Psoas muscle (tissue), 8 donors: ENCODE measurements around the gene C14orf132. TPM values are rescaled to one million over a fixed set of nuclear protein-coding genes. Genes with fewer than 3 reads are reported as not detected.

Experiments used
- ATAC-seq, 4 donors: fragments of 200-7000 bp; cut with Tn5 transposase; one replicate each; pipeline ENCODE4 v1.9.1; 2020; ENCODE audit warnings: moderate library complexity in 3 of 4, mild to moderate bottlenecking in 2 of 4
- DNase-seq, 2 donors: peaks; one replicate each; pipeline ENCODE4 v3.0.0-alpha.2; 2020
- H3K27ac ChIP-seq: fragments of 200-600 bp; one replicate; pipeline ENCODE4 v1.8.0; 2022
- H3K27me3 ChIP-seq, 3 donors: fragments of 200-600 bp in 1 of 3; one replicate each; pipeline versions ENCODE4 v1.6.1 to v1.8.0; 2013 to 2022; ENCODE audit warnings: low read length in 2 of 3, mild to moderate bottlenecking in 2 of 3, moderate library complexity in 1 of 3; ENCODE audit not compliant: insufficient read depth in 3 of 3
- H3K36me3 ChIP-seq, 2 donors: fragments of 200-600 bp in 1 of 2; one replicate each; pipeline versions ENCODE4 v1.6.1 to v1.8.0; 2013 to 2022; ENCODE audit warnings: low read depth in 1 of 2, mild to moderate bottlenecking in 1 of 2, moderate library complexity in 1 of 2; ENCODE audit not compliant: insufficient read depth in 1 of 2
- H3K4me1 ChIP-seq: fragments of 200-600 bp; one replicate; pipeline ENCODE4 v1.8.0; 2022
- H3K4me3 ChIP-seq: fragments of 200-600 bp; one replicate; pipeline ENCODE4 v1.8.0; 2022; ENCODE audit warnings: mild to moderate bottlenecking
- H3K9me3 ChIP-seq: fragments of 200-600 bp; one replicate; pipeline ENCODE4 v1.8.0; 2022
- CTCF ChIP-seq: fragments of 200-600 bp; IDR thresholded peaks from one replicate; pipeline ENCODE4 v1.8.0; 2022; ENCODE audit warnings: antibody characterized with exemption
- WGBS, 3 donors: extraction: QIAGEN DNeasy Blood & Tissue Kit; methylation state at CpG; one replicate each; pipeline versions ENCODE4 v1.1.6 to v1.1.7; 2013; 5-methylcytosine and 5-hydroxymethylcytosine counted together
- intact Hi-C, 2 donors: fragments of 100-400 bp; cut with DNase I; formaldehyde crosslinking; loops; one replicate each; pipeline versions ENCODE4 v1.11.0 to v1.14.2; 2022
- polyA plus RNA-seq, 3 donors: library from polyadenylated mRNA; stranded (reverse); fragments of 200-250 nt; gene quantifications; one replicate each; pipeline ENCODE4 v1.2.3, GENCODE V29; 2013
- total RNA-seq, 4 donors: library from RNA; stranded (reverse); fragmentation: NEBNext Ultra II Directional in 2 of 4; extraction: Animal tissue kit (Norgen Biotek cat#: 25700) in 2 of 4; gene quantifications; one replicate each; pipeline versions ENCODE4 v1.2.1 to v1.2.4, GENCODE V29; 2021 to 2023
- donor health status: healthy with polysubstance abuse.
- donor health status: DM: no; HTN: no; CAD: no; lungs with moderate emphysema.
- donor health status: Bipolar disorder and iron deficiency.
- donor health status: healthy.
- donor health status: DM: yes; HTN: yes; CAD: no.
- donor health status: DM: no; HTN: no; CAD: no.
- donor health status: DM: no; HTN: no; CAD: no.
- donor health status: DM: yes; HTN: yes; CAD: no.

Gene C14orf132
- total and polyA plus RNA-seq, 7 donors, result 0.57 to 5.3 (median 0.86) TPM

GRCh38 chr14:96082420-96083300, 43.5 kb downstream of the C14orf132 start:
- H3K4me1 ChIP-seq, result no peaks in the 10 kb centered on the region
- H3K9me3 ChIP-seq, result no peaks in the 10 kb centered on the region
- 87 to 91% (median 88%) methylated on average over 11 of the region's 11 CpGs for WGBS, 3 donors
- no peaks in the 10 kb centered on the region for H3K36me3 ChIP-seq
- H3K27me3 ChIP-seq, result no peaks in the 10 kb centered on the region
- H3K27ac ChIP-seq, result no peak overlapping the region
- no peak overlapping the region for H3K4me3 ChIP-seq
- no peak for TF ChIP-seq CTCF
- DNase-seq, result no peak
- intact Hi-C loops, result no loop called here
- ATAC-seq, result no peak

- H3K36me3 ChIP-seq, result no peaks in the 10 kb centered on the region
- WGBS, 3 donors, result 69 to 78% (median 71%) methylated on average over 10 of the region's 10 CpGs
- DNase-seq, result no peak
- H3K4me3 ChIP-seq, result no peak overlapping the region
- ATAC-seq, result no peak
- no peaks in the 10 kb centered on the region for H3K4me1 ChIP-seq
- H3K27me3 ChIP-seq, result no peaks in the 10 kb centered on the region
- no peak overlapping the region for H3K27ac ChIP-seq
- TF ChIP-seq CTCF, result no peak
- no peaks in the 10 kb centered on the region for H3K9me3 ChIP-seq
- intact Hi-C loops, result no loop called here
Observed at GRCh38 chr14:96083667-96084320, 44.6 kb downstream of the C14orf132 start.

- Histone ChIP-seq H3K4me3 (no peak overlapping the region), H3K36me3 (no peaks in the 10 kb centered on the region), H3K4me1 (no peaks in the 10 kb centered on the region), H3K27me3 (no peaks in the 10 kb centered on the region), H3K27ac (no peak overlapping the region), H3K9me3 (no peaks in the 10 kb centered on the region)
- ATAC-seq, result no peak
- DNase-seq, result peak in 1 of 2 donors; percentile 6
- TF ChIP-seq CTCF, result no peak
- intact Hi-C loops, result no loop called here
- WGBS, 3 donors, result 43 to 72% (median 50%) methylated on average over 4 of the region's 4 CpGs
Observed at GRCh38 chr14:96084796-96085195, 45.6 kb downstream of the C14orf132 start.

- ATAC-seq (no peak), DNase-seq (no peak)
- Histone ChIP-seq H3K9me3 (no peaks in the 10 kb centered on the region), H3K27ac (no peak overlapping the region), H3K4me1 (no peaks in the 10 kb centered on the region), H3K4me3 (no peak overlapping the region), H3K36me3 (no peaks in the 10 kb centered on the region), H3K27me3 (no peaks in the 10 kb centered on the region)
- TF ChIP-seq CTCF, result no peak
- intact Hi-C loops, result no loop called here
- 87 to 91% (median 88%) methylated on average over 8 of the region's 8 CpGs for WGBS, 3 donors
Observed at GRCh38 chr14:96085369-96085768, 46.2 kb downstream of the C14orf132 start.
